ENCODE measurements around the gene COL8A2. TPM values are rescaled to one million over a fixed set of nuclear protein-coding genes. Genes with fewer than 3 reads are reported as not detected.
A peak's percentile ranks its signal among the peaks of the same experiment; 100 is the strongest.

The COL8A2 gene
- total and polyA plus RNA-seq, 2 donors (not counting 3 experiments of a cell fraction or from before 2014, with no cell fraction given), result 1.2 to 1.3 TPM

DNA sequence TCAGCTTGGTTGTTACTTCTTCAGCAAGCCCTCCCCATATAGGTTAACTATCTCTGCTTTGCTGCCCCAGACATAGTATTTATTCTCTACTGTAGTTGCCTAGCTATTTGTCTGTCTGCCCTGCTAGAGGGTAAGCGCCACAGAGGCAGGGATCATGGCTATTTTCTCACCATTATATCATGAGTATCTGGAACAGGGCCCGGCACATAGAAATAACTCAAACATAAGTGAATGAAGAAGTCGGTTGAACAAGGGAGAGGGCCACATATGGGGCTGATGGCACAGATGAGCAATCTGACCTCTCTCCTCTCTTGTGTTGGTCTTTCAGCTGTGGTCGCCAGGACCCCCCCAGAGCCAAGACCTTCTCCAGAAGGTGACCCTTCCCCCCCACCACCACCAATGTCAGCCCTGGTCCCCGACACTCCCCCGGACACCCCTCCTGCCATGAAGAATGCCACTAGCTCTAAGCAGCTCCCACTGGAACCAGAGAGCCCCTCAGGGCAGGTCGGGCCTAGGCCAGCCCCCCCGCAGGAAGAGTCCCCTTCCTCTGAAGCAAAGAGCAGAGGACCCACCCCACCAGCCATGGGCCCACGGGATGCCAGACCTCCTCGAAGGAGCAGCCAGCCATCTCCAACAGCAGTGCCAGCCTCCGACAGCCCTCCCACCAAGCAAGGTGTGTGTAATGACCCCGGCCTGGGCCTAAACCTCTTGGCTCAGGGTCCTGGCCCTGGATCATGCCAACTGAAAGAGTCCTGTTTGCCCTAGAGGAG, 45.8 kb upstream of the COL8A2 start:
- H3K27ac ChIP-seq (ENCODE audit: insufficient read depth, low read depth, low read length), result no peak overlapping the region
- H3K9me3 ChIP-seq (replicated peaks; ENCODE audit: control insufficient read depth, insufficient read depth, low read length), result no peaks in the 10 kb centered on the region
- CTCF ChIA-PET, result interaction anchor here (0.6 to 2.9 kb wide), 7 partner anchors 10 to 115 kb away, joined by 3 to 23 read pairs (median 9); partner anchors contain the start of gene TRAPPC3
- H3K4me1 ChIP-seq (ENCODE audit: control insufficient read depth, extremely low read depth, insufficient read depth, low read length), result peaks cover 19% of the 10 kb centered on the region
- H3K27me3 ChIP-seq (ENCODE audit: control insufficient read depth in 2 of 2, insufficient read depth in 2 of 2, low read length in 2 of 2), result no peaks in the 10 kb centered on the region
- POLR2A ChIA-PET, result interaction anchor here (0.7 to 2.1 kb wide), 3 partner anchors 10 to 22 kb away, joined by 3 to 10 read pairs (median 7); partner anchors contain the start of gene TRAPPC3
- no peak for TF ChIP-seq JUN (IDR thresholded peaks at IDR 0.05; ENCODE audit: borderline replicate concordance, insufficient read depth, insufficient read length, low read depth)
- TF ChIP-seq MAX (IDR thresholded peaks at IDR 0.05; ENCODE audit: insufficient read depth, insufficient read length), result no peak
- TF ChIP-seq POLR2AphosphoS5 (IDR thresholded peaks at IDR 0.05; ENCODE audit: insufficient read depth, low read depth, low read length), result no peak
- no peak for TF ChIP-seq MYC (IDR thresholded peaks at IDR 0.05; ENCODE audit: low read depth, low read length)
- no peak for TF ChIP-seq POLR2A (IDR thresholded peaks at IDR 0.05; ENCODE audit: low read depth, low read length)
- TF ChIP-seq FOS (IDR thresholded peaks at IDR 0.05; ENCODE audit: borderline replicate concordance, insufficient read depth, low read length), result no peak
- TF ChIP-seq GATA2 (IDR thresholded peaks at IDR 0.05; ENCODE audit: insufficient read depth, insufficient read length, low read depth, low read length), result no peak
- no peak for TF ChIP-seq CTCF (IDR thresholded peaks at IDR 0.05; ENCODE audit: extremely low read depth in 1 of 2, insufficient read depth in 1 of 2, low read depth in 1 of 2, low read length in 2 of 2)
- no peak for TF ChIP-seq EZH2 (IDR thresholded peaks at IDR 0.05; ENCODE audit: borderline replicate concordance, low read depth, low read length, severe bottlenecking)
- intact Hi-C loops (cut with micrococcal nuclease) (no loop called here), dilution Hi-C loops (cut with MboI; ENCODE audit: extremely low pct_ligation_motif_present, low sequenced_read_pairs) (no loop called here)
- peaks cover 4% of the 10 kb centered on the region for H4K20me1 ChIP-seq (replicated peaks; ENCODE audit: control insufficient read depth, extremely low read depth, insufficient read depth, low read length)
- peaks cover 80% of the 10 kb centered on the region for H3K79me2 ChIP-seq (ENCODE audit: control insufficient read depth, insufficient read depth, low read length)
- no peak overlapping the region for H3K4me3 ChIP-seq (replicated peaks in 1 of 3; ENCODE audit: insufficient read depth in 1 of 3, low read depth in 1 of 3, low read length in 3 of 3)
- no peaks in the 10 kb centered on the region for H3K9me1 ChIP-seq (replicated peaks; ENCODE audit: control insufficient read depth, extremely low read depth, insufficient read depth, low read length)
- no peak for FAIRE-seq
- H3K9ac ChIP-seq (replicated peaks; ENCODE audit: extremely low read depth, insufficient read depth, low read length), result no peak overlapping the region
- H3K4me2 ChIP-seq (ENCODE audit: insufficient read depth, low read length), result no peak overlapping the region
- H2AFZ ChIP-seq (ENCODE audit: low read depth, low read length), result no peak overlapping the region
- DNase-seq (ENCODE audit: low read depth, low spot score), result no peak
- BruUV-seq (replicated peaks), result TSS peak; percentile 13
- peaks cover 30 to 57% of the 10 kb centered on the region in 2 experiments for H3K36me3 ChIP-seq (ENCODE audit: control insufficient read depth in 2 of 2, extremely low read depth in 1 of 2, insufficient read depth in 2 of 2, low read length in 2 of 2)

Data from endothelial cell of umbilical vein (primary cell).